Hepatocyte (in vitro differentiated cells): Measurements from ENCODE around the gene SHKBP1.

ENCODE experiments used
- EZH2 ChIP-seq: fragments of 200-600 bp; sonication (generic); IDR thresholded peaks from 2 replicates; pipeline ENCODE4 v1.6.1; 2016; ENCODE audit warnings: antibody characterized with exemption, mild to moderate bottlenecking, borderline replicate concordance
- EZH2phosphoT487 ChIP-seq: fragments of 200-600 bp; sonication (generic); IDR thresholded peaks from one replicate; pipeline ENCODE4 v1.6.1; 2018; ENCODE audit warnings: antibody characterized with exemption, mild to moderate bottlenecking, low read depth, moderate library complexity; ENCODE audit not compliant: unreplicated experiment, severe bottlenecking
- TF ChIP-seq, protein P1 (sequence below): fragments of 200-600 bp; sonication (generic); IDR thresholded peaks from 2 replicates; pipeline ENCODE4 v1.5.1; 2016; ENCODE audit warnings: antibody characterized with exemption, mild to moderate bottlenecking; ENCODE audit not compliant: poor library complexity

DNA sequence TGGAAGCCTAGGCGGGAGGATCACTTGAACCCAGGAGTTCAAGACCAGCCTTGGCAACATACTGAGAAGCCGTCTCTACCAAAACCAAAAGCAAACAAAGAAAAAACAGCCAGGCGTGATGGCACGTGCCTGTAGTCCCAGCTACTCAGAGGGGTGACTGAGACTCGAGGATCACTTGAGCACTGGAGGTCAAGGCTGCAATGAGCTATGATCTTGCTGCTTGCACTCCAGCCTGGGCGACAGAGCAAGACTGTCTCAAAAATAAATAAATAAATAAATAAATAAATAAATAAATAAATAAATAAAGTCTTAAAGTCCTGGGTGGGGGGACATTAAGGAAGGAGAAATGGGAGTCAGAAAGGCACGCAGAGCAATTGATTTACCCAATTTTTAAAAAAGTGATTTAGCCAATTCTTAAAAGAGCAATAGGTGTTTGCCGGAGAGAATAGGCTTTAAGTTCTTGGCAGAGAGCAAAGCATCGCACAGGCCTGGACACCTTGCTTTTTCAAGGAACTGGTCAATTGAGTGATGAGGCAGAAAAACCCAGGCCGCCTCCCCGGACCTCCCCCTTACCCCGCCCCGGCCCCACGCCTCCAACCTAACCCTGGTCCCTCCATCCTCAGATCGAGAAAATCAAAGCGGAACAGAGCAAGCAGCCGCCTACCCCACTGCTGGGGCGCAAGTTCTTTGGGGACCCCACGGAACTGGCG is 9.5 kb upstream of the SHKBP1 start:
- TF ChIP-seq EZH2 (no peak), EZH2phosphoT487 (no peak)
- TF ChIP-seq, protein P1, sequence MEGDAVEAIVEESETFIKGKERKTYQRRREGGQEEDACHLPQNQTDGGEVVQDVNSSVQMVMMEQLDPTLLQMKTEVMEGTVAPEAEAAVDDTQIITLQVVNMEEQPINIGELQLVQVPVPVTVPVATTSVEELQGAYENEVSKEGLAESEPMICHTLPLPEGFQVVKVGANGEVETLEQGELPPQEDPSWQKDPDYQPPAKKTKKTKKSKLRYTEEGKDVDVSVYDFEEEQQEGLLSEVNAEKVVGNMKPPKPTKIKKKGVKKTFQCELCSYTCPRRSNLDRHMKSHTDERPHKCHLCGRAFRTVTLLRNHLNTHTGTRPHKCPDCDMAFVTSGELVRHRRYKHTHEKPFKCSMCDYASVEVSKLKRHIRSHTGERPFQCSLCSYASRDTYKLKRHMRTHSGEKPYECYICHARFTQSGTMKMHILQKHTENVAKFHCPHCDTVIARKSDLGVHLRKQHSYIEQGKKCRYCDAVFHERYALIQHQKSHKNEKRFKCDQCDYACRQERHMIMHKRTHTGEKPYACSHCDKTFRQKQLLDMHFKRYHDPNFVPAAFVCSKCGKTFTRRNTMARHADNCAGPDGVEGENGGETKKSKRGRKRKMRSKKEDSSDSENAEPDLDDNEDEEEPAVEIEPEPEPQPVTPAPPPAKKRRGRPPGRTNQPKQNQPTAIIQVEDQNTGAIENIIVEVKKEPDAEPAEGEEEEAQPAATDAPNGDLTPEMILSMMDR, result no peak
